Stimulated activated CD4-positive, alpha-beta T cell treated with anti-CD3 and anti-CD28 coated beads, Interleukin-15, amount 100 ng/mL, for 48 hours (primary cell): ENCODE measurements around the gene PPP1R7.
"Not testable (repeated sequence)": the region's sequence is repeated elsewhere in the genome, so short reads cannot be mapped to it uniquely, and the experiment has no call there.

ENCODE experiments used
- DNase-seq, 2 donors: peaks; one replicate each; pipeline ENCODE4 v3.0.0-alpha.2; 2020; ENCODE audit warnings: low read depth in 2 of 2

Gene PPP1R7

GRCh38 chr2:241149925-241150659 lies at the start of gene PPP1R7:
Gene PPP1R7, plus strand, starts transcription at chr2:241150467. Its CDS starts 29 bp downstream, at chr2:241150496.
- DNase-seq: peak; percentile 91 to 94

GRCh38 chr2:241102239-241102803 lies 47.9 kb upstream of the PPP1R7 start, which contains the start of gene MTERF4:
Gene MTERF4, minus strand, starts transcription at chr2:241102287. Its CDS starts 14 bp downstream, at chr2:241102273.
- peak; percentile 77 to 83 for DNase-seq

- DNase-seq: no peak
Measured at GRCh38 chr2:241103176-241103595, 47.1 kb upstream of the PPP1R7 start.

GRCh38 chr2:241104611-241105010 lies 45.7 kb upstream of the PPP1R7 start:
- DNase-seq: not testable (repeated sequence)

GRCh38 chr2:241105641-241106040 lies 44.6 kb upstream of the PPP1R7 start:
- DNase-seq: no peak

- no peak for DNase-seq
Measured at GRCh38 chr2:241107031-241107783, 43.1 kb upstream of the PPP1R7 start.

GRCh38 chr2:241108271-241109209 lies 41.7 kb upstream of the PPP1R7 start:
- DNase-seq: no peak

GRCh38 chr2:241109210-241110088 lies 40.8 kb upstream of the PPP1R7 start:
- DNase-seq: no peak

GRCh38 chr2:241110089-241110606 lies 40.1 kb upstream of the PPP1R7 start:
- no peak for DNase-seq

- no peak for DNase-seq
Measured at GRCh38 chr2:241110607-241111439, 39.4 kb upstream of the PPP1R7 start.

GRCh38 chr2:241111440-241111805 lies 38.8 kb upstream of the PPP1R7 start:
- DNase-seq: no peak

GRCh38 chr2:241112046-241112445 lies 38.2 kb upstream of the PPP1R7 start:
- DNase-seq: no peak

- DNase-seq: peak; percentile 15 to 41
Measured at GRCh38 chr2:241112592-241112991, 37.7 kb upstream of the PPP1R7 start.

- no peak for DNase-seq
Measured at GRCh38 chr2:241114836-241115235, 35.4 kb upstream of the PPP1R7 start.

GRCh38 chr2:241115361-241115760 lies 34.9 kb upstream of the PPP1R7 start:
- no peak for DNase-seq

- DNase-seq: no peak
Measured at GRCh38 chr2:241116606-241117560, 33.4 kb upstream of the PPP1R7 start.

- no peak for DNase-seq
Measured at GRCh38 chr2:241118737-241119505, 31.3 kb upstream of the PPP1R7 start.
